Activated T-helper 9 cell treated with anti-CD3 and anti-CD28 coated beads, Interleukin-2, amount 50 U/mL, for 16 hours (primary cell): ENCODE data around the gene NDUFAF2.
"Not testable (repeated sequence)": the region's sequence is repeated elsewhere in the genome, so short reads cannot be mapped to it uniquely, and the experiment has no call there.

ENCODE experiments used
- DNase-seq: peaks from one replicate; pipeline ENCODE4 v3.0.0-alpha.2; 2020; ENCODE audit warnings: low read depth

NDUFAF2 gene

GRCh38 chr5:60993425-60993824 is 48.4 kb downstream of the NDUFAF2 start:
- no peak for DNase-seq

GRCh38 chr5:60993875-60994571 is 49.0 kb downstream of the NDUFAF2 start:
- DNase-seq = no peak

GRCh38 chr5:60996368-60996767 is 51.4 kb downstream of the NDUFAF2 start:
- no peak for DNase-seq

GRCh38 chr5:60997721-60998120 is 52.7 kb downstream of the NDUFAF2 start:
- no peak for DNase-seq

DNA sequence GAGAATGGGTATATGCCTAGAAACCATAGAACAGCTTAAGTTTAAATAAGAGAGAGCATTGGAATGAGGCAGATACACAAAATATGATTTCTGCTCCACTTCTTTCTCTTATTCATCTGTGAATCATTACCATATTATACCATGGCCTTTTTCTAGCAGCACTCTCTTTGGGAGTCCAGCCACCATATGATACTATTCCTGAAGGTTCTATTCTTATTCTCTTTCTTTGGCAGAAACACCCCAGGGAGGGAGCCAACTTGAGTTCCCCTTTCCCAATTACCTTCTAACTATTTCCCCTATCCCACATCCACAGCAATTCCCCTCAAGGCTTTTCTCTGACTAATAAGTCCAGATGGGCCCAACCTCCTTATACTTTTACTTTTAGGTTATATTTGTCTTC is 55.9 kb downstream of the NDUFAF2 start:
- DNase-seq = no peak

DNA sequence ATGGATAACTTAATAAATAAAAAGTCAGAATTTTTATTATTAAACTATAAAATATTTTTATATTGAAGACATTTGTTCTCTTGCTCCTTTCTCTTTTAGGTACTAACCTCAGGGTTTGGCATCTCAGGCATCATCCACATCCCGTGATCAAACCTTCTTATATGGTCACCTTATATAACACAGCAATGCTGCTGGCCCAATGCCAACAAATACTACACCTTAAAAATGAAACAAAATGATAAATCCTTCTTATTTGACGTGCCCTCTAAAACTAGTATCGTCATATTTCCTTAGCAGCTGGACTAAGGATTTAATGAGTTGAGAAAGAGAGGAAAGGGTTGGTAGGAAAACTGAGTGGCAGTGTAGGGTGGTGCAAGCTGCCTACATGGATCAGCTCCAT is 56.6 kb downstream of the NDUFAF2 start:
- no peak for DNase-seq

DNA sequence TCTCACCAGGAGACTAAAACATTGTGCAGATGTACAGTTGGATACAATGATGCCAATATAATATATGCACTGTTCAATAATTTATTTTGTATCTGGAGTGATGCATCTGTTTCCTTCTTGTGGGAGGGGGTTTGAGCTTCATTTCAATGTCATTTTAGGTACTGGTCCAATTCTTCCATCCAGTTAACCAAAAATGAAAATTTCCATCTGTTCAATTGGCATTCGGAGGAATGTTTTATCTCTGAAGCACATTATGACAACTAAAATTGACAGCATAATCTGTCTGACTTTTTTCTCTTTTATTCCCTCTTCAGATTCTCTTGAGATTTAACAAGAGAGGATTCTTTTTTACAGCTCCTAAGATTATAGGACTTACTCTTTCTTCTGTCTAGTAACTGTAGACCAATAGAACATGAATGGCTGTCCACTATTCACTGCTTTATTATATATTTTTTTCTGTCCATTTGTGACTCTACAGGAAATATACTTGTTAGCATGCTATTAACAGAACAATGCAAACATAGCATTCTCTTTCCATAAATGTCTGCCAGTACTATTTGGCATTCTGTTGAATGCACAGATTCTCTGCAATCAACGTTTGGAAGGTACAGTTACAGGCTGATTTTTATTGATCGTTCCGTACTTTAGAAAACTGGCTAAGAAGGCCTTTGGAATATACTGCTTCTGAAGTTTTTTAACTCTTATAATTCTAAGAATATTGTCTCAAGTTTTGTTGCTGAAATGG is 57.8 kb downstream of the NDUFAF2 start:
- no peak for DNase-seq

GRCh38 chr5:61004448-61004847 is 59.4 kb downstream of the NDUFAF2 start:
- DNase-seq = no peak

GRCh38 chr5:61009907-61010306 is 64.9 kb downstream of the NDUFAF2 start:
- no peak for DNase-seq

- DNase-seq = no peak
Measured at GRCh38 chr5:61010467-61011454, 65.8 kb downstream of the NDUFAF2 start.

DNA sequence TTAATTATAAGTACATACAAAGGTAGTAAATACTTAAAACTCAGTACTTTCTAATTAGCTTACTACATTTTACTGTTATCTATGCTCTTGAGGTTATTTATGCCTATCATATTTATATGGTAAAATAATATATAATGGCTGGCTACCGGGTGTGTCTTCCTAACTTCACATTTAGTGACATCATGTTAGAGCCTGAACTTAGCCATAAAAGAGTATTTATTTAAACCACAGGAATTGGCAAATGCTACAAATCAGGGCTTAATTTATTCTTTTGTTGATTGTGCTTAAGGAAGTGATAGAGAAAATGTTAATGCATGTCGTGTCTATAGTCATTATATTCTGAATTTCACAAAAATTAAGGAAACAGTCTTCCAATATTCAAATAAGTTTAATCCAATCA is 73.1 kb downstream of the NDUFAF2 start:
- no peak for DNase-seq

DNA sequence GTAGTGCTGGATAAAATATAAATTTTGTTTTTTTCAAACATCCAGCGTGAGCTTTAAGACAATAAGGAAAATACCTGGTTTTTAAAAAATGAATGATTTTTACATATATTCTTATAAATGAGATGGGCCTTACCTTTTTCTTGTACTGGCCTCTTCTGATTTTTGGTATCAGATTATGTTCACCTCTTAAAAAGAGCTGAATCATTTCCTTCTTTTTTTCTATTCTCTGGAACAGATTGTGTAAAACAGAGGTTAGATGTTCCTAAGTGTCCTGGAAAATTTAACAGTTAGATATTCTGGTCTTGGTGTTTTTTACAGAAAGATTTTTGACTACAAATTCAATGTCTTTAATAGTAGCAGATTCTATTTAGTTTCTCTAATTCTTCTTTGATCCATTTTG is 74.6 kb downstream of the NDUFAF2 start:
- DNase-seq = no peak

- DNase-seq = no peak
Measured at GRCh38 chr5:61020415-61020814, 75.4 kb downstream of the NDUFAF2 start.

- no peak for DNase-seq
Measured at GRCh38 chr5:61023131-61023530, 78.1 kb downstream of the NDUFAF2 start.

DNA sequence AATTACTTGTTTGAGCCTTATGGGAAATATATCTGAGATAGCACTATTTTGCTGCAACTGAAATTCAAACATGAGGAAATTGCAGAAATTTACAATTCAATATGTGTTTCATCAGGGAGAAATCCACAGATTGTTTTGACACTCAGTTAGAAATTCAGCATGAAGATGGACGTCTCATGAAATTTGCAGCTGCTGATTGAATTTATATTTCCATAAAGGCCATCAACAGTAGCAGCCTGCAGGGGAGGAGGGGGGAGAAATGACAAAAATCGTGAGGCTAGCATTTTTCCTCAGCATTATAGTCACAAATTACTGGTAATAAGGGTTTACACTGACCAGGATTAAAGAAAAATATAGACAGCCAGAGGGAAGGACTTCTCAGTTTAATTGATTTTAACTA is 81.0 kb downstream of the NDUFAF2 start:
- DNase-seq = no peak

GRCh38 chr5:61028382-61028781 is 83.4 kb downstream of the NDUFAF2 start:
- no peak for DNase-seq

- no peak for DNase-seq
Measured at GRCh38 chr5:61029456-61030162, 84.6 kb downstream of the NDUFAF2 start.

DNA sequence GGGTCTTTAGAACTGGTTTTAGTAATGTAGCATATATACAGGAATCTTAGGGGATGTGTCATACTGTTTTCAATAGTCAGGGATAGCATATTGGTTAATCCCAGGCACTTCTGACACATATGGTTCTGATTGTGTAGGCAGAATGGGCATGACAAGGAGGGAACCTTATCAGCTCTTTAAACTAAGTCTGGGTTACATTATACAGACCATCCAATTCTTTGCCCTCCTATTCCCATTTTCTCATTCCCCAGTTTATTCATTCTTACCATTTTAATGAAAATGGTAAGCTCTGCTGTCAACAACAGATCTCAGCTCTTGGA is 85.1 kb downstream of the NDUFAF2 start:
- no peak for DNase-seq

DNA sequence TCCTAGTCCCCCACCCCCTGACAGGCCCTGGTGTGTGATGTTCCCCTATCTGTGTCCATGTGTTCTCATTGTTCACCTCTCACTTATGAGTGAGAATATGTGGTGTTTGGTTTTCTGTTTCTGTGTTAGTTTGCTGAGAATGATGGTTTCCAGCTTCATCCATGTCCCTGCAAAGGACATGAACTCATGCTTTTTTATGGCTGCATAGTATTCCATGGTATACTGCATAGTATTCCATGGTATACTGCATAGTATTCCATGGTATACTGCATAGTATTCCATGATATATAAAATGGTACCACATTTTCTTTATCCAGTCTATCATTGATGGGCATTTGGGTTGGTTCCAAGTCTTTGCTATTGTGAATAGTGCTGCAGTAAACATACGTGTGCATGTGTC is 86.3 kb downstream of the NDUFAF2 start:
- DNase-seq = not testable (repeated sequence)

DNA sequence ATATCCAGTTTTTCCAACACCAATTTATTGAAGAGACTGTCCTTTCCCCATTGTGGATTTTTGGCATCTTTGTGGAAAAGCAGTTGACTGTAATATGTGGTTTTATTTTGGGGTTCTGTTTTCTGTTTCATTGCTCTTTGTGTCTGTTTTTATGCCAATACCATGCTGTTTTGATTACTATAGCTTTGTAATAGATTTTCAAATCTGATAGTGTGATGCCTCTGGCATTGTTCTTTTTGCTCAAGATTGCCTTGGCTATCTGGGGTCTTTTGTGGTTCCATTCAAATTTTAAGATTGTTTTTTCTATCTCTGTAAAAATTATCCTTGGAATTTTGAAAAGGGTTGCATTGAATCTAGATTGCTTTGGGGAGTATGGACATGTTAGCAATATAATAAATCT is 99.5 kb downstream of the NDUFAF2 start:
- no peak for DNase-seq

- DNase-seq = no peak
Measured at GRCh38 chr5:61047346-61047745, 102.3 kb downstream of the NDUFAF2 start.

DNA sequence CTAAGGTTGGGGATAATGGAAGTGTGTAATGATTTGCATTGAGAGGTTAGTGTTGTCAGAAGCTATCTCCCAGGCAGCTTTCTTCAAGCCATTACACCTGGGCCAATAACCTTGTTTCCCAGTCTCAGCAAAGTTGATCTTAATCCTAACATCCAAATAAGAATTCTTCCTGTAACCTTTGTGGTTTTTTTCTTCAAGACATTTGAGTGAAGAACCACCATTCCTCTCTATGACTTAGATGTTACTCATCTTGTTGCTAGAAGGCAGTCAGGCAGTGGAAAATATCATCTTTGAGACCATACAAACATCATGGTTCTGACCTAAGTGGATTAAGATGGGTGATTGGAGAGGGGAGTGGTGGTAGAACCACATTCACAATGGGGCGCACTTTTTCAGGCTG is 103.5 kb downstream of the NDUFAF2 start:
- DNase-seq = no peak
